CD4-positive, alpha-beta T cell treated with Interleukin-15 for 1 hour (primary cell): ENCODE results near the gene SHISAL1.
"Not testable (repeated sequence)": the region's sequence is repeated elsewhere in the genome, so short reads cannot be mapped to it uniquely, and the experiment has no call there.

Experiments
- DNase-seq: peaks from one replicate; pipeline ENCODE4 v3.0.0-alpha.2; 2020

The SHISAL1 gene

DNA sequence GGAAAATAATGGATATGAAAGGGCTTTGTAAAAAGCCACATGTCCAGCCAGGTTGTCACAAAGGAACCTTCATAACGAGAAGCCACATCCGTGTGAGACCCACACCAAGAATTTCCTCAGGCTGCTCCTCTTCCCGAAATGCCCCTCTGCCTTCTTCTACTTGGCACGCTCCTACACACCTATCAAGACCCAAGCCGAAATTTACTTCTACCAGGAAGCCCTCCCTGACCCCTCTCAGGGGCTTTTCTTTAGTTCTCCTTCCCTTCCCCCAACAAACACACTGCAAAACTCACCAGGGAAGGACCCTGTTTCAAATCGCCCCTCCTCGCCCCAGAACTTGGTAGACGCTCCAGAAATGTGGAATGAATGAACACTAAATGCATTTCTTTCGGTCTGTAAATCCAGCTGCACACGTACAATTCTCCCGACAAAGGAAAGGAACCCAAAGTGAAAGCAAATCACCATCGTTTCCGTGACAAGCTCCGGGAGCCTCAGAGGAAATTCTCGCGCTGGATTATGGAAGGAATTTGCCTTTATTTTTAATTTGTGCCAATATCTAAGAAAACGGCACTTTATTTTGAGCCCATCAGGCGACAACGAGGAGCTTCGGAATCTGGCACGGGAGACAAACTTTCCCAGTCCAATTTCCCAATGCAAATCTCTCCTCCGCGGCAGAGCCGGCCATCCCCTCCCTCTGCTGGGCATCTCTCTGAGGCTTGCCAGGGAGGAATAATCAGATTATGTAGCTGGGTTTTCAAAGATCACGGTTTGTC, 13.2 kb upstream of the SHISAL1 start:
- DNase-seq: no peak

DNA sequence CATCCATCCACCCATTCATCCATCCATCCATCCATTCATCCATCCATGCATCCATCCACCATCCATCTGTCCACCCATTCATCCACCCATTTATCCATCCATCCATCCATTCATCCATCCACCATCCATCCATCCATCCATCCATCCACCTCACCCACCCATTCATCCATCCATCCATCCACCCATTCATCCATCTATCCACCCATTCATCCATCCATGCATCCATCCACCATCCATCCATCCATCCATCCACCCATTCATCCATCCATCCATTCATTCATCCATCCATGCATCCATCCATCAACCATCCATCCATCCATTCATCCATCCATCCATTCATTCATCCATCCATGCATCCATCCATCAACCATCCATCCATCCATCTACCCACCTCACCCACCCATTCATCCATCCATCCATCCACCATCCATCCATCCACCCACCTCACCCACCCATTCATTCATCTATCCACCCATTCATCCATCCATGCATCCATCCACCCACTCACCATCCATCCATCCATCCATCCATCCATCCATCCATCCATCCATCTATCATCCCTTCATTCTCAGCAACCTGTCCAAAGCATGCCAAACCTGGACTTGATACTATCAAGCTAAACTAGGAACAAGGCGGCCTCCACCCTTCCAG, 10.5 kb upstream of the SHISAL1 start:
- not testable (repeated sequence) for DNase-seq

DNA sequence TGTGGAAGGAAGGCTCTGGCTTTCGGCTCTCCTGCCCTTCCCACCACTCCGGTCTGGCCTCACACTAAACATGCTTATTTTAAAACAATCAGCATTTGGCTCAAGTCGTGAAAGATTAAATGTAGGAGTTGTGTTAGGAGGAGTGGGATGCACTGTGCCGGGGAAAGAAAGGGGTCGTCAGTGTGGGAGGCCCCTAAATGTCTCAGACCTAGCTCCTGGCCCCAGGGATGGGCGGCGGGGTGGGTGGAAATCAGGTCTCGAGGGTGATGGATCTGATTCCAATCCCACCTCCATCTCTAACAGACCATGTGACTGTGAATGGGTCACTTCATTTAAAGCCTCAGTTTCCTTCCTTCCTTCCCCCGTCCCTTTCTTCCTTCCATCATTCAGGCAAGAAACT, 6.9 kb upstream of the SHISAL1 start:
- no peak for DNase-seq

DNA sequence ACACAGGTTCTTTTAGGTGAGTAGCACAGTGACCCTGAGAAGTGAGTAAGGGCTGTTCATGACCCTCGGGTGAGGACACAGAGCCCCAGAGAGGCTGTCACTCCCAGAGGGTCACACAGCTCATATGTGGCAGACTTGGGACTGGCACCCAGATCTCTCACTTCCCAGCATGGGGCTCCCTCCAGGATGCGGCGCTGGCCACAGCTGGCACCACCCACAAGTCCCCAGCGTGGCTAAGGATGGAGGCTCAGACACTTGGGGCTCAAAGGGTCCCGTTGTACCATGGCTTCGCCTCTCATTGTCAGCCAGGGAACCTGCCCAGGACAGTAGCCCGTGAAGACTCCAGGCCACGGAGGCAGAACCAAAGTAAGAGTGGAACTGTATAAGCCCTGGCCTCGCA, 6.0 kb upstream of the SHISAL1 start:
- DNase-seq: no peak

DNA sequence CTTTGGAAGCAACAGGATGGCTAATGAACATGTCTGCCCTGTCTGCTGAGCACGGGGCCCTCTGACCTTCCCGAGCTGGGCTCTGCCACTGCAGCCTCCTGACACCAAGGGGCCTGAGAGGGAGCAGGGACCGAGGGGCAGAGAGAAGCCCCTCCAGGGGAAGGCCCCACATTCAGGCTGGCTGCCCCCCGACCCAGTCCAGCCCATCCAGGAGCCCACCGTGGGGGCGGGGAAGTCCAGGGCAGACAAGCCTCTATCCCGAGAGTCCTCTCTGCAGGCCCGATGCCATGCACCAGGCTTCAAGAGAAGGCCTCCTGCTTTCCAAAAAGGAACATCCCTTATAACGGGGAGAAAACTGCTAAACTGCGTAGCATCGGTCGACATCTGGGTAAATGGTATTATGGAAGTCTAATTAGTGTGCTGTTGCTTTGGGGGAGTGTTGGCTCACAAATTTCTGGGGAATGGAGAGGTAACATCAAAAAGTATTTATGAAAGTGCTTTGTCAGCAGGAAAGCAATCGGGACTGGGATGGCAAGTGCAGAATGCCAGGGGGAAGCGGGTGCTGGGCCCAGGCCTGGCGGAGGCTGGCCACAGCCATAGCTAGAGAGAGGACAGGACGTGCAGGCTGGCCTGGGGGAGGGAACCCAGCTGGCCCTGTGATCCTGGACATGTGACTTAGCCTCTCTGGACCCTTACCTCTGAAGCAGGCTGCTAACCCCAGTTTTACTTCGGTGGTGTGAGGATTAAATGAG, 5.3 kb upstream of the SHISAL1 start:
- no peak for DNase-seq

DNA sequence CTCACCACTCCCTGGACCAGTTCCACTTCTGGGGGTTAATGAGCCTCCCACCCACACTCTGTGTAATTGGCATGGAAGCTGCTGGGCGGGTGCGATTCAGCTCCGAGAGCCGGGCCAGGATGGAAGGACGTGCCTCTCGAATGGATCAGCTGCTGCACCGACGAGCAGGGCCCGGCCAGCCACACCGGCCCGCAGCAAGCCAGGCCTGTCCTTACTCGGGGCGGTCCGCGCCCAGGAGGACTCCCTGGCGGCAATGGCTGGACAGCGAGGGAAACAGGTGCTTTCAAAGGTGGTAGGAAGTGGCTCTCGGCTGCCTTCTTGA, 4.3 kb upstream of the SHISAL1 start:
- no peak for DNase-seq

DNA sequence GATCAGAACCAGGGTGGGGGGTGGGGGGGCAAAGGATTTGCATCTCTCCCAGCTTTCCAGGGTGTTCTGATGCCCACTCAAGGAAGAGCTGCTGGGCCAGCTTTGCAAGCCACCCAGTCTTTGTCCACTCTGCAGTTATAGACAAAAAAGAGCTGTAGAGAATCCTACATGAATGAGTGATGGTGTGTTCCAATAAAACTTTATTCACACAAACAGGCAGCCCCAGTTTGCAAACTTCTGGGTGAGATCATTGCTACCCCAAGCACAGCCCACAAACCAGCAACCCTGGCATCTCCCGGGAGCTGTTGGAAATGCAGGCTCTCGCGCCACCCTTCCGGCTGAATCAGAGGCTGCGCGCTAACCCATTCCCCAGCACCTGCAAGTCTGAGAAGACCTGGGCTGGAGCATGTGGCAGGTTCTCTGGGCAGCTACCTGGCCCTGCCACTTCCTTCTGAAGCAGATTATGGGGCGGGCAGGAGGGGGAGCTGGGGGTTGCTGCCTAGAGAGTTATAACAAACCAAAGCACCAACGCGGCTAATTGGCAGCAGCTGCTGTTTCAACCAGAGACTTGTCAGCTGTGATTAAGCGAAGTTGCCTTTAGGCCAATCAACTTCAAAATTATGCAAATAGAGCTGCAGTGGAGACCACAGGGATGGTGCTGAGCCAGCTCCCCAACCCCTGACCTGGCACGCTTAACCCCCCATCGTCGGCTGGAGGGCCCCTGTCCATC, 3.8 kb upstream of the SHISAL1 start:
- no peak for DNase-seq

DNA sequence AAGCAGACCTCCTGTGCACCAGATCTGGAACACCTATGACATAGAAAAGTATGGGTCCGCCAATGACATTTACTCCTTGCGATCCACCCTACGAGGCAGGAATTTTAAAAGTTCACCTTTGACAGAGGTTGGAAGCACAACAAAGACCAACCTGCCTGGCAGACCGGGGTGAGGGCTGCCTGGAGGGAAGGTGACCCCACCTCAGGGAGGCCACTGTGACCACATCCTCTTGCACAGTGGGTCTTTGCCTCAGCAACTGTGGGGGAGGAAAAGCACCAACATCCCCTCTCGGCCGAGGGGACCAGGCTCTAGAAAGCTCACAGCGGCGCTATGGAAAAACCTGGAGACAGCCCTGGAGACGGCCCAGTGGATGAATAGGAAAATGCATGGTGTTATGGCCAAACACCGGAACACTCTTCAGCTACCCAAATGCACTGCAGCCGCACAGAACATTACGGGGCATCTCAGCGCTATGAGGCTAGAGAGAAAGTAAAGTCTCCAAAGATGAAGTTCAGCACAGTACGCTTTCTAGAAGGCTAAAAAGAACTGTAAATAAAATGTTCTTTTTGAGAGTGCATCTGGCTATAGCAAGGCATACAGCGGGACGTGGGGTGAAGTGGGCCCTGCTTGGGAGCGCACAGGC, 1.8 kb upstream of the SHISAL1 start:
- DNase-seq: no peak

DNA sequence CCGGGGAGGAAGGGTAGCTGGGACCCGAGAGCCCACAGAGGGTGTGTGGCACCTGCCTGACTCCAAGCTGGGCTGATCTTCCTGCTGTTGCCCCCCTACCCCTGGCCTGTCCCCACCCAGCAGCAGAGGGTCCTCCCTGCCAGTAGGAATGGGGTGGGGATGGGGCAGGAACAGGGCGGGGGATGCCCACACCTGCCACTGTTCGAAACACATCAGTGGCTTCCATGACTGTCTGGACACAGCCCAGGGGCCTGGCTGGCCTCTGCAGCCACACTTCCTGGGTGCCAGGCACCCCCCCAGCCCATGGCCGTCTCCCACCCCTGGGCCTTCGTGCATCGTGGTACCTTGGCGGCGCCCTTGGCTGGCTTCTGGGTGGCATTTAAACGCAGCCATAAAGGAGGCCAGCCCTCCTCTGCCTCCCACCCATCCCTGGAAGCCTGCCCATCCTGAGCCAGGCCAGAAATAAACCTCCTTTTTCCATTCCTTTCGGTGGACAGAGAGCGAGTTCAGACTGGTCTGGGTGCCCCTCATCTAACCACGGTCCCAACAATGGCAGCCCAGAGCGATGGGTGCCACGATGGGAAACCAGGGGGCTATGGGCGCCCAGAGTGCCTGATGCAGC, 745 bp upstream of the SHISAL1 start:
- DNase-seq: no peak

DNA sequence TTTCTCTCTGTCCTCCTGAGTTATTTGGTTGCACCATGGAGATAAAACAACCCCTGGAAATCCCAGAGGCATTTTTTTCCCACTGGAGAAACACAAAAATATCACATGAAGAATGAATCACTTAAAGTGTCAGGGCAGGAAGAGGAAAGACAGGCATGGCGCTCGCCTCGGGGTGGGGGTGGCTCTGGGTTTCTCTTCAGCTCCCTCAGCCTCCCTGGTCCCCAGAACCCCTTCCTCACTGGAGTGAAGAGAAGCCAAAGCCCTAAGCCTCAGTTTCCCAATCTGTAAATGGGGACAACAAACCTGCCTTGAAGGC, 938 bp downstream of the SHISAL1 start:
- DNase-seq: no peak

DNA sequence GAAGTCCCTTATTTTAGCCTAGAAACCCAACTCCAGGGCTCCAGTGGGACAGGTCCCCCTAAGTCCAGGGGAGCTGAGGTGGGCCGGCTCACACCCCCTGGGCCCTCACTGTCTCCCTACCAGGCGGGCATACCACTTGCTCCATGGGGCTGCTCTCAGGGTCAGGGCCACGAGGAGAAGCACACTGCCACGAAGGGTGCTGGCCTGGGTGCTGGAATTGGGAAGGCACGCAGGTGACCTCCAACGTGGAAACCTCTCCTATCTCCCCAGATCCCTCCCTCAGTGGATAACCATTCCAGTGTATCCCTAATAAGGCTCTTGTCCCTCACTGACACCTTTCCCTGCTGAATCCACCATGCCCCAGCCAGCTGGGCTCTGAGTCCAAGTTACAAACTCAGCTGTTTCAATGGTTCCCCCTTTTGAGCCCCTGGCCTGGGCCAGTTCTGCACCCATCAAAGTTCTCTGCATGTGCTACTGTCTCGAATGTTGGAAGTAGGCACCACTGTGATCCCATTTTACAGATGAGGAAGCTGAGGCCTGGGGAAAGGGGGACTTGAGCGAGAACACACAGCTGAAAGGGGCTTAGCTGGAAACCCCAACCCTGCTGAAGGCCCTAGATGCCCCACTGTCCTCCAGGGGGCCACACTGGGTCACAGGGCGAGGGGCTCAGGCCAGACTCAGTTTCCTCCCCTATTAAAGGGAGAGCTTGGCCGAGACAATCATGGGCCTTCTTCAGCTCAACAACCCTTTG, 1.5 kb downstream of the SHISAL1 start:
- DNase-seq: no peak

DNA sequence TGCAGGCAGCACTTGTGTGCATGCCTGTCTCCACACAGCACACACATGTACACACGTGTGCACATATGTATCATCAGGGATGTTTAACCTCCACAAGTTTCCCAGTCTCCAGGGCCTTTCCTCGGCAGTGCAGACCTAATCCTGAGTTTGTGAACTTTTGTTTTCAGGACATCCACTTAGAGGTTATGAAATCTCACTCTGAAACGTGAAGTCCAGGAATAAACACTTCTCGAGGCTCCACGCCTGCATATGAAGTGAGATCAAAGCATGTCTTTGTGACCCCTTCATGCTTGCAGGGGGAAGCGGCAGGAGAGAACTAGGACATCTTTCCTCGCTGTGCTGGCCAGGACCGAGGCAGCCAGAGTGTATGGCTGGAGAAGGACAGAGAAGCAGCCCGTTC, 3.1 kb downstream of the SHISAL1 start:
- no peak for DNase-seq

DNA sequence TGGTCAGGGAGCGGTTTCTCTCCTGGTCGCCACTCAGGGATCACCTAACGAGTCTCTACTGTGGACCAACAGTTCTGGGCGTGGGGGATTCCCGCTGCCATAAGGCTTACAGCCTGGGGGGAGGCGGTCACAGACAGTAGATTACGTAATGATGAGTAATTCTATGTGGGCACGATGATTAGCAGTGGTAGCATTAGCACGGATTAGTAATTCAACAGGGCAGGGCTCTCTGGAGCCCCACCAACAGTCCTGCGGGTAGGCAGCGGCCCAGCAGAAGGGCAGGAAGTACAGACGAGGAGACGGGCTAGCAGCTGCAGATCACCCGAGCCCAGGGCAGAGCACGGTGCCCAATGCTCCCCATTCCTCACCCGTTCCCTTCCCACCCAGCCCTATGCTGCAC, 3.6 kb downstream of the SHISAL1 start:
- DNase-seq: peak; percentile 29

DNA sequence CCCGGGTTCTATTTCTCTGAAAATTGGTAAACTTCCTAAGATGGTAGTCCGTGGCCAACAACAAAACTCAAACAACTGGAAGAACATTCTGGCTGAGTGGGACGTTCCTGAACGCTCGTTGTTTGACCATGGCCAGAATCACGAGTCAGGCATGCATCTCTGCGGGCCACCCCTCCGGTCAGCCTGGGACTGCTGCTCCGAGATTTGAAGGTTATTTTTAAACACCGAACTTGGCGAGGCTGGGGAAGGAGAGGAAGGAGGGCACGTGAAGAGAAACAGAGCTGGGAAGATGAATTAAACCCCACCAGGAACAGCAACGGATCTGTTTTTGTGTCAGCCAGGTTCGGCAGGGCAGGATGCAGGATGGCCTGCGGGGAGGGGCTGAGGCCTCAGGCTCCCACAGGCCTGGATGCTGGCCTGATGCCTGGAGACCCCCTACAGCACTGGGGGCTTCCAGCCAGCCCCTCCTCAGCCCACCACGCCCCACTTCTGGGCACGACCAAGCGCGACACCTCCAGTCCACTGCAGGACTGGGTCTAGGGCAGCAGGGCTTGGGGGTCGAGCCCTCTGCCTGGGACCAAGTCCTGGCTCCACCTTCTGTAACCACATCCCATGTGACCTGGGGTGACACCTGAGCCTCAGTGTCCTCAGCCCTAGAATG, 5.1 kb downstream of the SHISAL1 start:
- no peak for DNase-seq

DNA sequence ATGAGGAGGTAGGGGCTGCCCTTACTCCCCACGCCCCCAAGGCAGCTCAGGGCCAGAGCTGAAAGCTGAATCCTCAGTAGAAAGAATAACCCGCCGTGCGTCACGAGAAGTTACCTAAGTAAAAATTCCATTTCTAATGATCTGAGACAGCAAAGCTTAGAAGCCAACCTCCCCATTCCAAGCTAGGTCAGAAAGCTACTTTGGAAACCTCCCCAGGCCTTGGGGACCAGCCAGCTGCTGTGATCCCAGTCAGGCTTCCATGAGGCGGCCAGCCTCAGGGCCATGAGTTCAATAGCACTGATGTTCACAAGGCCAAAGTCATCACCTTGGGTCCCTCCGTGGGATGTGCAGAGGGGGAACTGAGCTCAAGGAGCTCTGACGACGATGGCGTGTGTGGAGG, 6.9 kb downstream of the SHISAL1 start:
- no peak for DNase-seq

DNA sequence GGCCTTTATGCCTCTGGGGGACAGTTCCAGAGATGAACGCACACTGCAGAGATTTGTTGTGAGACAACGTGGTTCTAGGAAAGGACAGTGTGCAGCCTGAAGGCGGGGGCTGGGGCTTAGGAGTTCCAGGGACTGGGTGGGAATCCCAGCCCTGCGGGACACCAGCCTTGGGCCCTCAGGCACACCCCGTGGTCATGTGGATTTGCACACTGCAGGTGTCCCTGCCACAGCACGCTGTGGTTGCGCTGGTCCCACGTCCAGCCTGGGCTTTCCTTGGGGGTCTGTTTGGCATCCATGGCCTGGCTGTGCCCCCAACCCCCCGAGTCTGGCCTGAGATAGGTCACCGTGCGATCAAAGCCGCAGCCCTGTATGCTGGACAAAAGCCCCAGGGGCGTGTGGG, 7.3 kb downstream of the SHISAL1 start:
- DNase-seq: no peak

DNA sequence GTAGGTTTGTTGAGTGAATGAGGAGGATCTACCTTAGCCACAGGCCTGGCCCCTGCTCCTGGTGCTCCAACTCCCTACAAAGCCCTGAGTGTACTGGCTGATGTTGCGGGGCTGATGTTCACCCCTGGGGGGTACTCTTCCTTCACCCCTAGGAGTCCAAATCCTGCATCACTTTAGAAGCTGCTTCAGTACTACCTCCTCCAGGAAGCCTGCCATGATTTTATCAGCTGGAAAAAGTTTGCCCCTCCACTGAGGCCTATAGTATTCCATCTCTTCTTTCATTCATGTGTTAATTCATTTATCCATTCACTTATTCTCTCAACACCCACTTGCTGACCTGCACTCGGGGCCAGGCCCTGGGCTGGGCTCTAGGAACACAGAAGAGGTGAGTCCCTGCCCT, 7.8 kb downstream of the SHISAL1 start:
- no peak for DNase-seq

DNA sequence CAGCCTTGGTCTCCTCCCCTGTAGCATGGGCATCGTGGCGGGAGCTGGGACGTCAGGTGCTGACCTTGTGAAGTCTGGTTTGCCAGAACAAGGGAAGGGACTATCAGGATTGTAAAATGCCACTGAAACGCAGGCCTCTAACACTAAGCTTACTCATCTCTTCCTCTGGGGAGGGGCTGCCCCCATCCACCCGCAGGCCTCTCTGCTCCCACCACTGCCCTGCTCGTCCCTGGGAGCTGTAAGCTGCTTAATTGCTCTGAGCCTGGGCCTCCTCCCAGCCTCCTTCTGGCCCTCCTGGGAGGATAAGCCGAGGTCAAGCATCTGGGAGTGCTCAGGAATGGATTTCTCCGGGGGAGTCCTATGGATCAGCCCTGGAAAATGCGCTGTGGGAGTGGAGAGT, 8.4 kb downstream of the SHISAL1 start:
- no peak for DNase-seq

DNA sequence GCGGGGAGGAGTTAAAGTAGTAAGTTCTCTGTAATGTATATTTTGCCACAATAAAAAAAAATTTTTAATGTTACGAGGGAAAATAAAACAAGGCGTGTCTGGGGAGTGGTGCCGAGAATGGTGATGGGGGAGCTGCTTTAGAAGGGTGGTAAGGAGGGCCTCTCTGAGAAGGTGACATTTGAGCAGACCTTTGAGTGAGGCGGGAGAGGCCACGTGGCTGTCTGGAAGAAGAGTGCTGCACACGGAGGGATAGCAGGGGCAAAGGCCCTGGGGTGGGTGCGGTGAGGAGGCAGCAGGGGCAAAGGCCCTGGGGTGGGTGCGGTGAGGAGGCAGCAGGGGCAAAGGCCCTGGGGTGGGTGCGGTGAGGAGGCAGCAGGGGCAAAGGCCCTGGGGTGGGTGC, 10.4 kb downstream of the SHISAL1 start:
- DNase-seq: not testable (repeated sequence)

DNA sequence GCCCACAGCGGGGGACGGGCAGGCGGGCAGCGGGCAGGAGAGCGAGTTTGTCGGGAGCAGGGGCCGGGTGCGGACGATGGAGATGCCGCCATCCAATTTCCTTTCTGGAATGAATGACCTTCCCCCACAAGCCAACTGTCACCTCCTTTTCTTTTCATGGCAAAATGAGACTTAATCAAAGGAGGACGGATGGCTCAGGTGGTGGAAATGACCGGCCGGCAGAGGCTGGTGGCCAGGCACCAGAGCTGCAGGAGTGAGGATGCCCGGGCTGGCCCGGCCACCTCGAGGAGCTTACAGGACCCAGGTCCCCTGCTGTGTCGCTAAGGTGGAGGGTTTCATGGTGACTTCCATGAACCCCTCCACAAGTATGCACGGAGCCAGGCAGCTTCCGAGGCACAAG, 11.7 kb downstream of the SHISAL1 start:
- DNase-seq: no peak

DNA sequence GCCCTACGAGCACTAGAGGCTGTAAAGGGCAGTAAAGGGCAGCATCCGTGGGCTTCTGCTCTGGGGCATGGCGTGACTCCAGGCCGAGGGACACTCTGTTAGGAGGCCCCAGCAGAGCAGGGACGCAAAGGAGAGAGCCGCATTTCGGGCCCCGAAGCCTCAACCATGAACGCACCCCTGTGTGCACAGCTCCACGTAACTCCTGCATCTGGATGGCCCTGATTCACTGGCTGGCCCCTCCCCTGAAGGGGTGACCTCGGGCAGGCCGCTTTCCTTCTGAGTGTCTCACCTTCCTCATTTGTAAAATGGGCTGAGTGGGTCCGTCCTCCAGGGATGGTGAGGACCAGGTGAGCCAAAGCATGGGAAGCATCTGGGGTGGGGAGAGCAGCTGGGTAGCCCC, 13.6 kb downstream of the SHISAL1 start:
- no peak for DNase-seq
